Dendritic cell treated with granulocyte-macrophage colony-stimulating factor and Interleukin-4, amounts not matched to agents 40 ng/mL and 50 ng/mL, for 4 days (primary cell): ENCODE results near the gene RGS4.

ENCODE experiments used
- H3K27ac Mint-ChIP-seq: one replicate; pipeline ENCODE4 v1.8.0; 2022; ENCODE audit warnings: mild to moderate bottlenecking, mixed read lengths
- H3K27me3 Mint-ChIP-seq: one replicate; pipeline ENCODE4 v1.8.0; 2022; ENCODE audit warnings: mild to moderate bottlenecking, mixed read lengths
- H3K36me3 Mint-ChIP-seq: one replicate; pipeline ENCODE4 v1.8.0; 2022; ENCODE audit warnings: low read depth, mixed read lengths
- H3K4me1 Mint-ChIP-seq: one replicate; pipeline ENCODE4 v1.8.0; 2022; ENCODE audit warnings: low read depth, mixed read lengths
- H3K4me3 Mint-ChIP-seq: one replicate; pipeline ENCODE4 v1.8.0; 2022; ENCODE audit warnings: mild to moderate bottlenecking, moderate library complexity, mixed read lengths
- H3K9me3 Mint-ChIP-seq: one replicate; pipeline ENCODE4 v1.8.0; 2022; ENCODE audit warnings: mixed read lengths
- intact Hi-C: fragments of 100-400 bp; cut with micrococcal nuclease; formaldehyde crosslinking; loops from one replicate; pipeline ENCODE4 v1.15.0; 2022

Gene RGS4

GRCh38 chr1:163095213-163095612, 26.1 kb downstream of the RGS4 start:
- H3K9me3 Mint-ChIP-seq = no peaks in the 10 kb centered on the region
- no peaks in the 10 kb centered on the region for H3K36me3 Mint-ChIP-seq
- intact Hi-C loops = no loop called here
- H3K27ac Mint-ChIP-seq = no peak overlapping the region
- H3K4me3 Mint-ChIP-seq = no peak overlapping the region
- H3K27me3 Mint-ChIP-seq = no peaks in the 10 kb centered on the region
- no peaks in the 10 kb centered on the region for H3K4me1 Mint-ChIP-seq

GRCh38 chr1:163102590-163102989, 33.4 kb downstream of the RGS4 start:
- Mint-ChIP-seq H3K27me3 (no peaks in the 10 kb centered on the region), H3K4me3 (no peak overlapping the region), H3K36me3 (no peaks in the 10 kb centered on the region), H3K9me3 (no peaks in the 10 kb centered on the region), H3K4me1 (no peaks in the 10 kb centered on the region), H3K27ac (no peak overlapping the region)
- intact Hi-C loops = no loop called here

- Mint-ChIP-seq H3K36me3 (no peaks in the 10 kb centered on the region), H3K4me1 (no peaks in the 10 kb centered on the region), H3K27me3 (no peaks in the 10 kb centered on the region), H3K4me3 (no peak overlapping the region), H3K27ac (no peak overlapping the region), H3K9me3 (peaks cover 16% of the 10 kb centered on the region)
- intact Hi-C loops = no loop called here
Observed at GRCh38 chr1:163104385-163105099, 35.4 kb downstream of the RGS4 start.

GRCh38 chr1:163106364-163106987, 37.3 kb downstream of the RGS4 start:
- no peaks in the 10 kb centered on the region for H3K4me1 Mint-ChIP-seq
- intact Hi-C loops = no loop called here
- peaks cover 25% of the 10 kb centered on the region for H3K9me3 Mint-ChIP-seq
- H3K4me3 Mint-ChIP-seq = no peak overlapping the region
- no peaks in the 10 kb centered on the region for H3K27me3 Mint-ChIP-seq
- H3K27ac Mint-ChIP-seq = no peak overlapping the region
- no peaks in the 10 kb centered on the region for H3K36me3 Mint-ChIP-seq

- H3K9me3 Mint-ChIP-seq = peaks cover 25% of the 10 kb centered on the region
- H3K27ac Mint-ChIP-seq = no peak overlapping the region
- H3K4me1 Mint-ChIP-seq = no peaks in the 10 kb centered on the region
- no peaks in the 10 kb centered on the region for H3K27me3 Mint-ChIP-seq
- no peak overlapping the region for H3K4me3 Mint-ChIP-seq
- intact Hi-C loops = no loop called here
- no peaks in the 10 kb centered on the region for H3K36me3 Mint-ChIP-seq
Observed at GRCh38 chr1:163107655-163108054, 38.5 kb downstream of the RGS4 start.

- no peaks in the 10 kb centered on the region for H3K36me3 Mint-ChIP-seq
- H3K27ac Mint-ChIP-seq = no peak overlapping the region
- no peak overlapping the region for H3K4me3 Mint-ChIP-seq
- H3K9me3 Mint-ChIP-seq = no peaks in the 10 kb centered on the region
- intact Hi-C loops = no loop called here
- H3K27me3 Mint-ChIP-seq = no peaks in the 10 kb centered on the region
- no peaks in the 10 kb centered on the region for H3K4me1 Mint-ChIP-seq
Observed at GRCh38 chr1:163115887-163116286, 46.7 kb downstream of the RGS4 start.

- Mint-ChIP-seq H3K9me3 (no peaks in the 10 kb centered on the region), H3K4me3 (no peak overlapping the region), H3K36me3 (no peaks in the 10 kb centered on the region), H3K27me3 (no peaks in the 10 kb centered on the region), H3K27ac (no peak overlapping the region), H3K4me1 (no peaks in the 10 kb centered on the region)
- intact Hi-C loops = no loop called here
Observed at GRCh38 chr1:163119707-163120106, 50.5 kb downstream of the RGS4 start.

- Mint-ChIP-seq H3K27ac (no peak overlapping the region), H3K27me3 (peaks cover 1% of the 10 kb centered on the region), H3K36me3 (no peaks in the 10 kb centered on the region), H3K9me3 (no peaks in the 10 kb centered on the region), H3K4me1 (no peaks in the 10 kb centered on the region), H3K4me3 (no peak overlapping the region)
- intact Hi-C loops = no loop called here
Observed at GRCh38 chr1:163120372-163120771, 51.2 kb downstream of the RGS4 start.

- no peaks in the 10 kb centered on the region for H3K4me1 Mint-ChIP-seq
- intact Hi-C loops = no loop called here
- H3K36me3 Mint-ChIP-seq = no peaks in the 10 kb centered on the region
- no peaks in the 10 kb centered on the region for H3K9me3 Mint-ChIP-seq
- no peak overlapping the region for H3K4me3 Mint-ChIP-seq
- H3K27me3 Mint-ChIP-seq = peaks cover 1% of the 10 kb centered on the region
- H3K27ac Mint-ChIP-seq = no peak overlapping the region
Observed at GRCh38 chr1:163124812-163125211, 55.7 kb downstream of the RGS4 start.
